ACC112 (cell line): Measurements from ENCODE around the gene MYL4.
"Not testable (repeated sequence)": the region's sequence is repeated elsewhere in the genome, so short reads cannot be mapped to it uniquely, and the experiment has no call there.

ENCODE experiments used
- H2AFZ ChIP-seq: fragments of 200-600 bp; sonication (generic); one replicate; pipeline ENCODE4 v1.6.0; 2017; ENCODE audit warnings: antibody characterized with exemption, low read length; ENCODE audit not compliant: unreplicated experiment
- H3K27ac ChIP-seq: fragments of 200-600 bp; sonication (generic); 2 replicates; pipeline ENCODE4 v1.5.1; 2014; ENCODE audit warnings: low read depth, mild to moderate bottlenecking, antibody characterized with exemption, low read length, moderate library complexity
- H3K27me3 ChIP-seq: fragments of 200-600 bp; sonication (generic); 2 replicates; pipeline ENCODE4 v1.6.1; 2014; ENCODE audit warnings: mild to moderate bottlenecking, antibody characterized with exemption, low read length, moderate library complexity, mixed read lengths; ENCODE audit not compliant: insufficient read depth
- H3K36me3 ChIP-seq: fragments of 200-600 bp; sonication (generic); 2 replicates; pipeline ENCODE4 v1.6.1; 2016; ENCODE audit warnings: mild to moderate bottlenecking, antibody characterized with exemption, low read length, moderate library complexity, mixed read lengths; ENCODE audit not compliant: insufficient read depth
- H3K4me1 ChIP-seq: fragments of 200-600 bp; sonication (generic); one replicate; pipeline ENCODE4 v1.6.1; 2016; ENCODE audit warnings: low read length, mixed read lengths; ENCODE audit not compliant: insufficient read depth, unreplicated experiment, control insufficient read depth
- H3K4me3 ChIP-seq: fragments of 200-600 bp; sonication (generic); 2 replicates; pipeline ENCODE4 v1.5.1; 2014; ENCODE audit warnings: mild to moderate bottlenecking, low read depth, low read length
- H3K79me2 ChIP-seq: fragments of 200-600 bp; sonication (generic); one replicate; pipeline ENCODE4 v1.6.0; 2016; ENCODE audit warnings: low read length; ENCODE audit not compliant: control insufficient read depth, unreplicated experiment, insufficient read depth

MYL4 gene

GRCh38 chr17:47219621-47220475, 10.7 kb downstream of the MYL4 start:
- Histone ChIP-seq H3K36me3 (no peaks in the 10 kb centered on the region), H3K4me1 (peaks cover 18% of the 10 kb centered on the region), H3K27ac (no peak overlapping the region), H2AFZ (no peak overlapping the region), H3K27me3 (no peaks in the 10 kb centered on the region), H3K79me2 (no peaks in the 10 kb centered on the region), H3K4me3 (no peak overlapping the region)

DNA sequence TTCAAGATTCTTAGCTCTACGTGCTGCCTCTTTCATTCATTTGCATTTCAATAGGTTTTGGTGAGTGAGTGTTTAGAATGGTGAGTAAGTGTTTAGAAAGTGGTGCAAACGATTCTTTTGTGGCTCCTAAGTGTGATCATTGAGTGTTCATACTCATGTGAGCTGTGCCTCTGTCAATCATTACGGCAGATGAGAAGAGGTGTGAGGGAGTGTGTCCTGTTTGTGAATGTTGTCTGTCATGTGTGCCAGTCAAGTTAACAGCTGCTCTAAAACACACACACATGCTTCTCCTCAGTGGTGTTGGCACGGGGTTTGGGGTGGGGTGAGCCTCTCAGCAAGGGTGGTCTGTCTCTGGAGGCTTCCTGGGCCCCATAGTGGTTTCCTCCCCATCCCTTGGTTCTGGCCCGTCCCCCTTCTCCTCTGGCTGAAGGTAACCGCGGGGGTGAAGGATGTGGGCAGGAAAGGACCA, 11.4 kb downstream of the MYL4 start:
- H3K27ac ChIP-seq = no peak overlapping the region

DNA sequence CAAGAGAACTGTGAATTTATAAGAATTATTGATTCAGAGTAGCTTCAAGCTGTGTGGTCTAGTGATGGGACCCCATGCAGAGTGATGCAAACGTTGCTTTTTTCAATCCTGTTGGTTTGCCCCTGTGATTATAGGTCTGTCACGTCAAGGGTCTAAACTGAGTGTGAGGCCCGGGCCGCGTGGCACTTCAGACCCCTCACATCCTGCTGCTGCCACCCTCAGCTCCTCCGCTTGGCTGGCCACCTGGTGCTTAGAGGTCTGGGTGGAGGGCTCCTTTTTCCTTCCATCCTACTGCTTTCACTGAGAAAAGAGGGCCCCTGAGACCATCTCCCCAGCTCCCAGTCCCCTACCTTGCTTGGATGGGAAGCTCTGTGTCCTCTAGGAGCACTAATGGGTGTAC, 12.0 kb downstream of the MYL4 start:
- Histone ChIP-seq H3K27ac (no peak overlapping the region), H3K4me3 (no peak overlapping the region), H3K27me3 (no peaks in the 10 kb centered on the region), H2AFZ (no peak overlapping the region), H3K79me2 (no peaks in the 10 kb centered on the region), H3K36me3 (no peaks in the 10 kb centered on the region), H3K4me1 (peaks cover 31% of the 10 kb centered on the region)

More for the DNA sequence above, 11.4 kb downstream of the MYL4 start:
- Histone ChIP-seq H3K79me2 (no peaks in the 10 kb centered on the region), H3K36me3 (no peaks in the 10 kb centered on the region), H2AFZ (no peak overlapping the region), H3K27me3 (no peaks in the 10 kb centered on the region), H3K4me1 (peaks cover 25% of the 10 kb centered on the region), H3K4me3 (no peak overlapping the region)

GRCh38 chr17:47222047-47222446, 12.9 kb downstream of the MYL4 start:
- no peaks in the 10 kb centered on the region for H3K79me2 ChIP-seq
- H3K36me3 ChIP-seq = no peaks in the 10 kb centered on the region
- H3K27ac ChIP-seq = no peak overlapping the region
- peaks cover 34% of the 10 kb centered on the region for H3K4me1 ChIP-seq
- no peak overlapping the region for H3K4me3 ChIP-seq
- no peak overlapping the region for H2AFZ ChIP-seq
- no peaks in the 10 kb centered on the region for H3K27me3 ChIP-seq

- H3K4me1 ChIP-seq = peaks cover 34% of the 10 kb centered on the region
- H3K79me2 ChIP-seq = no peaks in the 10 kb centered on the region
- H3K27ac ChIP-seq = no peak overlapping the region; the same call in 1 of the 2 replicates
- no peaks in the 10 kb centered on the region for H3K36me3 ChIP-seq
- no peak overlapping the region for H2AFZ ChIP-seq
- H3K27me3 ChIP-seq = no peaks in the 10 kb centered on the region
- no peak overlapping the region for H3K4me3 ChIP-seq
These were observed 13.9 kb downstream of the MYL4 start for GRCh38 chr17:47223007-47223406.

- Histone ChIP-seq H3K4me1 (peaks cover 34% of the 10 kb centered on the region), H3K27me3 (no peaks in the 10 kb centered on the region), H3K4me3 (no peak overlapping the region), H3K79me2 (no peaks in the 10 kb centered on the region), H3K36me3 (no peaks in the 10 kb centered on the region), H2AFZ (no peak overlapping the region), H3K27ac (no peak overlapping the region; the same call in 1 of the 2 replicates)
These were observed 14.3 kb downstream of the MYL4 start for GRCh38 chr17:47223460-47223859.

DNA sequence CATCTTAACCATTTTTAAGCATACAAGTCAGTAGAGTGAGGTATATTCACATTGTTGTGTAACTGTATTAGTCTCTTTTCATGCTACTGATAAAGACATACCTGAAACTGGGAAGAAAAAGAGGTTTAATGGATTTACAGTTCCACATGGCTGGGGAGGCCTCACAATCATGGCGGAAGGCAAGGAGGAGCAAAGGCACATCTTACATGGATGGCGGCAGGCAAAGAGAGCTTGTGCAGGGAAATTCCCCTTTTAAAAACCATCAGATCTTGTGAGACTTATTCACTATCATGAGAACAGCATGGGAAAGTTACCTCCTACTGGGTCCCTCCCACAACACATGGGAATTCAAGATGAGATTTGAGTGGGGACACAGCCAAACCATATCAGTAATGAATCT, 14.9 kb downstream of the MYL4 start:
- H3K27me3 ChIP-seq, H3K36me3 ChIP-seq, H3K4me3 ChIP-seq, H2AFZ ChIP-seq, H3K79me2 ChIP-seq, H3K27ac ChIP-seq: not testable (repeated sequence)
- peaks cover 34% of the 10 kb centered on the region for H3K4me1 ChIP-seq

GRCh38 chr17:47224966-47225365, 15.8 kb downstream of the MYL4 start:
- Histone ChIP-seq H3K27ac (peak overlapping the region; percentile 95), H3K4me1 (peaks cover 40% of the 10 kb centered on the region), H3K36me3 (no peaks in the 10 kb centered on the region), H2AFZ (peak overlapping the region; percentile 75), H3K27me3 (no peaks in the 10 kb centered on the region), H3K4me3 (peak overlapping the region; percentile 33; the same call in 1 of the 2 replicates), H3K79me2 (no peaks in the 10 kb centered on the region)

GRCh38 chr17:47225436-47225858, 16.3 kb downstream of the MYL4 start:
- H3K4me1 ChIP-seq = peaks cover 45% of the 10 kb centered on the region
- peak overlapping the region; percentile 95 for H3K27ac ChIP-seq
- no peaks in the 10 kb centered on the region for H3K27me3 ChIP-seq
- H3K79me2 ChIP-seq = no peaks in the 10 kb centered on the region
- H3K36me3 ChIP-seq = no peaks in the 10 kb centered on the region
- peak overlapping the region; percentile 75 for H2AFZ ChIP-seq
- H3K4me3 ChIP-seq = peak overlapping the region; percentile 33; the same call in 1 of the 2 replicates

DNA sequence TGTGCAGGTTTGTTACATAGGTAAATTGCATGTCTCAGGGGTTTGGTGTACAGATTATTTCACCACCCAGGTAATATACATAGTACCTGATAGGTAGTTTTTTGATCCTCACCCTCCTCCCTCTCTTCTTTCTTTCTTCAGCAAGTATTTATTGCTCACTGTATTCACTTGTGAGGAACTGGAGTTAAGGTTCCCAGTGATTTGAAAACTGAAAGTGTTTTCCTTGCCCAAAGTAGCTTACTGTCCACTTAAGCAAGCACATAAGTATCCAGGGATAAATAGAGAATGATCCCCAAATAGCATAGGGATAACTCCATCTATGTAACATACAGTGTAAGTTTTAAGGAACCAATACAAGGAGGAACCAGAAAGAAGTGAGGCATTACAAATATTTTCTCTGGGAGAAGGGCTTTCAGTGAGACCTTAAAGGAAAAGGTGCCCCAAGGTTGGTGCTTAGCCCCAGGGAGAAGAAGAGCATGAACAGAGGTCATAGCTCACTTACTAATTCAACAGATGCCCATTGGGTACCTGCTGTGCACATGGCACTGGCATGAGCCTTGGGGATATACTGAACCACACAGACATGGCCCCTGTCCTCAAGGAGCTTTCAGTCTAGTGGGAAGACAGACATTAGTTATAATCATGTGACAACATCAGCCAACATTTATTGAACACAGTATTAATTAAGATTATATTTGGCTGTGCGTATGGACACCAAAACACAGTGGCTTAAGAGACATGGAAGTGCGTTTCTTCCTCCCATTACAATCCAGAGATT, 17.0 kb downstream of the MYL4 start:
- Histone ChIP-seq H3K4me3 (peak overlapping the region; percentile 34; the same call in 1 of the 2 replicates), H2AFZ (peak overlapping the region; percentile 71), H3K4me1 (peaks cover 49% of the 10 kb centered on the region), H3K27me3 (no peaks in the 10 kb centered on the region), H3K79me2 (no peaks in the 10 kb centered on the region), H3K36me3 (no peaks in the 10 kb centered on the region), H3K27ac (peak overlapping the region; percentile 95)
